Lung (tissue), 13 donors: ENCODE data around the gene EXOC4. TPM values are rescaled to one million over a fixed set of nuclear protein-coding genes. Genes with fewer than 3 reads are reported as not detected.

ENCODE experiments used
- ATAC-seq: fragments of 200-7000 bp; cut with Tn5 transposase; one replicate; pipeline ENCODE4 v1.9.1; 2020; ENCODE audit warnings: moderate number of reproducible peaks; ENCODE audit not compliant: insufficient read depth, low FRiP score
- DNase-seq, 3 donors: peaks; one replicate each; pipeline ENCODE4 v3.0.0-alpha.2; 2013 to 2017
- H3K27ac ChIP-seq, 2 donors: one replicate each; pipeline ENCODE4 v1.5.1; 2013; ENCODE audit warnings: mild to moderate bottlenecking in 2 of 2, moderate library complexity in 2 of 2, control low read depth in 1 of 2, inconsistent platforms in 1 of 2, low read depth in 1 of 2, low read length in 1 of 2
- H3K27me3 ChIP-seq, 3 donors: one replicate each; pipeline ENCODE4 v1.5.1; 2013; ENCODE audit warnings: low read length in 2 of 3; ENCODE audit not compliant: control insufficient read depth in 3 of 3, insufficient read depth in 3 of 3
- H3K36me3 ChIP-seq, 4 donors: one replicate each; pipeline ENCODE4 v1.5.1; 2013; ENCODE audit warnings: low read length in 4 of 4, mild to moderate bottlenecking in 1 of 4, moderate library complexity in 1 of 4; ENCODE audit not compliant: control insufficient read depth in 4 of 4, insufficient read depth in 4 of 4
- H3K4me1 ChIP-seq, 5 donors: one replicate each; pipeline ENCODE4 v1.5.1; 2013; ENCODE audit warnings: low read length in 5 of 5, mild to moderate bottlenecking in 2 of 5, moderate library complexity in 1 of 5; ENCODE audit not compliant: control insufficient read depth in 5 of 5, insufficient read depth in 5 of 5
- H3K4me3 ChIP-seq: one replicate; pipeline ENCODE4 v1.5.1; 2013; ENCODE audit warnings: mild to moderate bottlenecking, control low read depth, moderate library complexity
- H3K9ac ChIP-seq, 2 donors: one replicate each; pipeline ENCODE4 v1.5.1; 2013; ENCODE audit warnings: low read length in 2 of 2, control low read depth in 1 of 2; ENCODE audit not compliant: insufficient read depth in 1 of 2
- H3K9me3 ChIP-seq, 4 donors: one replicate each; pipeline ENCODE4 v1.5.1; 2013; ENCODE audit warnings: low read length in 3 of 4, mild to moderate bottlenecking in 1 of 4, moderate library complexity in 1 of 4; ENCODE audit not compliant: control insufficient read depth in 4 of 4, insufficient read depth in 3 of 4
- CTCF ChIP-seq: IDR thresholded peaks from 2 replicates; pipeline ENCODE4 v1.5.1; 2012; ENCODE audit warnings: mild to moderate bottlenecking; ENCODE audit errors: control extremely low read depth, extremely low read depth
- WGBS, 2 donors: extraction: QIAGEN DNeasy Blood & Tissue Kit; methylation state at CpG; one replicate each; pipeline ENCODE4 v1.1.7; 2013; 5-methylcytosine and 5-hydroxymethylcytosine counted together
- polyA plus RNA-seq, 2 donors: library from polyadenylated mRNA; stranded (reverse); fragments of 200-250 nt; gene quantifications; one replicate each; pipeline ENCODE4 v1.2.1, GENCODE V29; 2013
- small RNA-seq: library from RNA; depleted of rRNA; stranded (forward); fragments of <200 nt; gene quantifications from one replicate; pipeline ENCODE3, GENCODE V24; 2014; ENCODE audit warnings: low replicate concordance
- total RNA-seq, 2 donors: library from RNA; depleted of rRNA in 1 of 2; stranded (reverse); fragments of >200 nt in 1 of 2; gene quantifications; one replicate each; pipeline ENCODE4 v1.2.1, GENCODE V29; 2014 to 2021
- donor health status: control.
- donor health status: control.
- donor health status: Bipolar disorder and iron deficiency.
- donor health status: healthy.
- donor health status: DM: yes; HTN: yes; CAD: no.

EXOC4 gene
- total and polyA plus RNA-seq, 4 donors, result 10.3 to 232 (median 47.4) TPM

GRCh38 chr7:134114992-134115391 lies 862.1 kb downstream of the EXOC4 start:
- 76 to 83% methylated on average over 4 of the region's 4 CpGs for WGBS, 2 donors
- Histone ChIP-seq H3K4me1 (no peaks in the 10 kb centered on the region), H3K36me3 (no peaks in the 10 kb centered on the region), H3K9me3 (no peaks in the 10 kb centered on the region), H3K9ac (no peak overlapping the region), H3K27ac (no peak overlapping the region), H3K27me3 (no peaks in the 10 kb centered on the region), H3K4me3 (no peak overlapping the region)
- DNase-seq (no peak), ATAC-seq (no peak)
- TF ChIP-seq CTCF, result no peak

Small RNA genes lying within 50 kb of the gene (small RNA-seq; reads per million reads assigned to genes)
- not detected for gene MIR6133

Other genes with a start within 250 kb of the EXOC4 start
- gene CHCHD3, start 171.0 kb upstream of the EXOC4 start, total RNA-seq, result 10 to 100 TPM; 52.1 to 78.0 TPM
- 10 to 100 TPM; 20.1 to 41.7 TPM for gene CHCHD3, start 171.0 kb upstream of the EXOC4 start, polyA plus RNA-seq